WTC11 (cell line): ENCODE results near the gene KDM5A. TPM values are rescaled to one million over a fixed set of nuclear protein-coding genes. Genes with fewer than 3 reads are reported as not detected.

Source experiments
- ATAC-seq: fragments of 200-7000 bp; cut with Tn5 transposase; 2 replicates; pipeline ENCODE4 v1.10.0; 2021; ENCODE audit warnings: mild to moderate bottlenecking, moderate library complexity
- CTCF ChIA-PET: fragments of 300-600 bp; sonication (Branson Sonifier 250); formaldehyde crosslinking; loops from one replicate; lab custom pipeline; 2021; ENCODE audit warnings: antibody characterized with exemption; lab: Charles Lee
- POLR2A ChIA-PET: fragments of 350-600 bp; sonication (Branson Sonifier 250); formaldehyde crosslinking; loops from one replicate; lab custom pipeline; 2021; ENCODE audit warnings: antibody characterized with exemption; lab: Charles Lee
- DNase-seq: peaks from one replicate; pipeline ENCODE4 v3.0.0; 2021; ENCODE audit warnings: low spot score
- H3K27ac Mint-ChIP-seq: 2 replicates; pipeline ENCODE4 v1.8.0; 2021; ENCODE audit warnings: mixed read lengths
- H3K27me3 Mint-ChIP-seq: 2 replicates; pipeline ENCODE4 v1.8.0; 2021; ENCODE audit warnings: low read depth, mild to moderate bottlenecking, moderate library complexity, mixed read lengths
- H3K36me3 Mint-ChIP-seq: 2 replicates; pipeline ENCODE4 v1.8.0; 2021; ENCODE audit warnings: mixed read lengths
- H3K4me1 Mint-ChIP-seq: 2 replicates; pipeline ENCODE4 v1.8.0; 2022; ENCODE audit warnings: mixed read lengths
- H3K4me3 Mint-ChIP-seq: 2 replicates; pipeline ENCODE4 v1.8.0; 2021; ENCODE audit warnings: mild to moderate bottlenecking, moderate library complexity, mixed read lengths
- H3K9me3 Mint-ChIP-seq: 2 replicates; pipeline ENCODE4 v1.8.0; 2021; ENCODE audit warnings: mixed read lengths
- CREB1 ChIP-seq: sonication (generic); formaldehyde crosslinking; IDR thresholded peaks from 2 replicates; pipeline ENCODE4 v1.8.0; 2023; ENCODE audit warnings: mild to moderate bottlenecking, missing genetic modification reagents
- FOXK1 ChIP-seq: sonication (generic); formaldehyde crosslinking; IDR thresholded peaks from 2 replicates; pipeline ENCODE4 v1.8.0; 2022; ENCODE audit warnings: mild to moderate bottlenecking, moderate library complexity, missing genetic modification reagents
- GRHL2 ChIP-seq: fragments of 250-450 bp; sonication (Bioruptor Pico); IDR thresholded peaks from 2 replicates; pipeline ENCODE4 v1.8.0; 2022; ENCODE audit warnings: mild to moderate bottlenecking, moderate library complexity; ENCODE audit not compliant: insufficient replicate concordance, severe bottlenecking
- IRF2 ChIP-seq: sonication (generic); formaldehyde crosslinking; IDR thresholded peaks from 2 replicates; pipeline ENCODE4 v1.8.0; 2022; ENCODE audit warnings: low read depth, missing genetic modification reagents, borderline replicate concordance
- MYBL2 ChIP-seq: sonication (generic); formaldehyde crosslinking; IDR thresholded peaks from 2 replicates; pipeline ENCODE4 v1.8.1; 2023; ENCODE audit warnings: mild to moderate bottlenecking, moderate library complexity, missing genetic modification reagents
- TEAD4 ChIP-seq: sonication (generic); formaldehyde crosslinking; IDR thresholded peaks from 2 replicates; pipeline ENCODE4 v1.8.0; 2022; ENCODE audit warnings: mild to moderate bottlenecking, missing genetic modification reagents
- ZBTB21 ChIP-seq: sonication (generic); formaldehyde crosslinking; IDR thresholded peaks from 2 replicates; pipeline ENCODE4 v1.8.1; 2023; ENCODE audit warnings: mild to moderate bottlenecking, missing genetic modification reagents, borderline replicate concordance
- ZNF232 ChIP-seq: sonication (generic); formaldehyde crosslinking; IDR thresholded peaks from 2 replicates; pipeline ENCODE4 v1.8.0; 2022; ENCODE audit warnings: mild to moderate bottlenecking, missing genetic modification reagents
- ZNF671 ChIP-seq: fragments of 250-450 bp; sonication (Bioruptor Pico); IDR thresholded peaks from 2 replicates; pipeline ENCODE4 v1.8.0; 2021; ENCODE audit warnings: mild to moderate bottlenecking
- total RNA-seq: library from RNA; stranded (reverse); gene quantifications from 3 replicates; pipeline ENCODE4 v1.2.3, GENCODE V29; 2021
- TF ChIP-seq, protein P1 (sequence below): sonication (generic); formaldehyde crosslinking; IDR thresholded peaks from 2 replicates; pipeline ENCODE4 v1.8.1; 2023; ENCODE audit warnings: mild to moderate bottlenecking, missing genetic modification reagents
- TF ChIP-seq, protein P2 (sequence below): sonication (generic); formaldehyde crosslinking; IDR thresholded peaks from 2 replicates; pipeline ENCODE4 v1.8.1; 2023; ENCODE audit warnings: mild to moderate bottlenecking, missing genetic modification reagents, moderate library complexity
- TF ChIP-seq, protein P3 (sequence below): fragments of 250-450 bp; sonication (Bioruptor Pico); IDR thresholded peaks from 2 replicates; pipeline ENCODE4 v1.9.0; 2021; ENCODE audit warnings: moderate library complexity, mild to moderate bottlenecking, inconsistent platforms, borderline replicate concordance
- TF ChIP-seq, protein P4 (sequence below): fragments of 250-450 bp; sonication (Bioruptor Pico); IDR thresholded peaks from 2 replicates; pipeline ENCODE4 v1.9.0; 2021; ENCODE audit warnings: mild to moderate bottlenecking, borderline replicate concordance
- TF ChIP-seq, protein P5 (sequence below): sonication (generic); formaldehyde crosslinking; IDR thresholded peaks from 2 replicates; pipeline ENCODE4 v1.8.0; 2023; ENCODE audit warnings: missing genetic modification reagents, mild to moderate bottlenecking, borderline replicate concordance
- TF ChIP-seq, protein P6 (sequence below): sonication (generic); formaldehyde crosslinking; IDR thresholded peaks from 2 replicates; pipeline ENCODE4 v1.8.1; 2022; ENCODE audit warnings: low read depth, mild to moderate bottlenecking, moderate library complexity, missing genetic modification reagents, borderline replicate concordance
- TF ChIP-seq, protein P7 (sequence below): sonication (generic); formaldehyde crosslinking; IDR thresholded peaks from 2 replicates; pipeline ENCODE4 v1.8.0; 2023; ENCODE audit warnings: missing genetic modification reagents

The KDM5A gene
- total RNA-seq, 1 experiment from 2014 or later, result 57.6 TPM

DNA sequence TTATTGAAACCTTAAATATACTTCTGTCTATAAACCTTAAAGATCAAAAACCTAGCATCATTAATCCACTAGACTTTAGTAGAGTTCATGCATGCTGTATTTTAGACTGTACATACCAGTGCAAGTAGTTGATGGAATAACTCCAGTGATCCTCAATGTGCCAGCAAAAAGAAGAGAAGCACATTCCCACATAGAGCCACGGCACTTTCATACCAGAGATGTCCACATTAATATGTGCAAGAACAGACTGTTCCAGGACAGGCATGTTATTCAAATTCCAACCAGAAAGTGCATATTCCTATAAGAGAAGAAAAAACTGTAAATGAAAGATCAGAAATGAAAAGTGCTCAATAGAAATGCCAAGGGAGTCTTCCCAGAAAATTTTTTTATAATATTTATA is 55.0 kb downstream of the KDM5A start:
- Mint-ChIP-seq H3K27ac (no peak overlapping the region), H3K9me3 (no peaks in the 10 kb centered on the region), H3K4me3 (no peak overlapping the region), H3K27me3 (no peaks in the 10 kb centered on the region), H3K36me3 (peaks cover 25% of the 10 kb centered on the region), H3K4me1 (no peaks in the 10 kb centered on the region)
- ChIA-PET CTCF (no interaction called here), POLR2A (no interaction called here)
- TF ChIP-seq, protein P1, sequence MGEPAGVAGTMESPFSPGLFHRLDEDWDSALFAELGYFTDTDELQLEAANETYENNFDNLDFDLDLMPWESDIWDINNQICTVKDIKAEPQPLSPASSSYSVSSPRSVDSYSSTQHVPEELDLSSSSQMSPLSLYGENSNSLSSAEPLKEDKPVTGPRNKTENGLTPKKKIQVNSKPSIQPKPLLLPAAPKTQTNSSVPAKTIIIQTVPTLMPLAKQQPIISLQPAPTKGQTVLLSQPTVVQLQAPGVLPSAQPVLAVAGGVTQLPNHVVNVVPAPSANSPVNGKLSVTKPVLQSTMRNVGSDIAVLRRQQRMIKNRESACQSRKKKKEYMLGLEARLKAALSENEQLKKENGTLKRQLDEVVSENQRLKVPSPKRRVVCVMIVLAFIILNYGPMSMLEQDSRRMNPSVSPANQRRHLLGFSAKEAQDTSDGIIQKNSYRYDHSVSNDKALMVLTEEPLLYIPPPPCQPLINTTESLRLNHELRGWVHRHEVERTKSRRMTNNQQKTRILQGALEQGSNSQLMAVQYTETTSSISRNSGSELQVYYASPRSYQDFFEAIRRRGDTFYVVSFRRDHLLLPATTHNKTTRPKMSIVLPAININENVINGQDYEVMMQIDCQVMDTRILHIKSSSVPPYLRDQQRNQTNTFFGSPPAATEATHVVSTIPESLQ (CRISPR knock-in tag), result no peak
- TF ChIP-seq CREB1 (CRISPR knock-in tag) (no peak), ZNF671 (CRISPR knock-in tag) (no peak), IRF2 (no peak), ZNF232 (CRISPR knock-in tag) (no peak), MYBL2 (CRISPR knock-in tag) (no peak), GRHL2 (no peak), TEAD4 (CRISPR knock-in tag) (no peak), ZBTB21 (CRISPR knock-in tag) (no peak), FOXK1 (CRISPR knock-in tag) (no peak)
- TF ChIP-seq, protein P2, sequence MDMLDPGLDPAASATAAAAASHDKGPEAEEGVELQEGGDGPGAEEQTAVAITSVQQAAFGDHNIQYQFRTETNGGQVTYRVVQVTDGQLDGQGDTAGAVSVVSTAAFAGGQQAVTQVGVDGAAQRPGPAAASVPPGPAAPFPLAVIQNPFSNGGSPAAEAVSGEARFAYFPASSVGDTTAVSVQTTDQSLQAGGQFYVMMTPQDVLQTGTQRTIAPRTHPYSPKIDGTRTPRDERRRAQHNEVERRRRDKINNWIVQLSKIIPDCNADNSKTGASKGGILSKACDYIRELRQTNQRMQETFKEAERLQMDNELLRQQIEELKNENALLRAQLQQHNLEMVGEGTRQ (CRISPR knock-in tag), result no peak
- TF ChIP-seq, protein P3, sequence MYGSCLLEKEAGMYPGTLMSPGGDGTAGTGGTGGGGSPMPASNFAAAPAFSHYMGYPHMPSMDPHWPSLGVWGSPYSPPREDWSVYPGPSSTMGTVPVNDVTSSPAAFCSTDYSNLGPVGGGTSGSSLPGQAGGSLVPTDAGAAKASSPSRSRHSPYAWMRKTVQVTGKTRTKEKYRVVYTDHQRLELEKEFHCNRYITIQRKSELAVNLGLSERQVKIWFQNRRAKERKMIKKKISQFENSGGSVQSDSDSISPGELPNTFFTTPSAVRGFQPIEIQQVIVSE (CRISPR knock-in tag), result no peak
- TF ChIP-seq, protein P4, sequence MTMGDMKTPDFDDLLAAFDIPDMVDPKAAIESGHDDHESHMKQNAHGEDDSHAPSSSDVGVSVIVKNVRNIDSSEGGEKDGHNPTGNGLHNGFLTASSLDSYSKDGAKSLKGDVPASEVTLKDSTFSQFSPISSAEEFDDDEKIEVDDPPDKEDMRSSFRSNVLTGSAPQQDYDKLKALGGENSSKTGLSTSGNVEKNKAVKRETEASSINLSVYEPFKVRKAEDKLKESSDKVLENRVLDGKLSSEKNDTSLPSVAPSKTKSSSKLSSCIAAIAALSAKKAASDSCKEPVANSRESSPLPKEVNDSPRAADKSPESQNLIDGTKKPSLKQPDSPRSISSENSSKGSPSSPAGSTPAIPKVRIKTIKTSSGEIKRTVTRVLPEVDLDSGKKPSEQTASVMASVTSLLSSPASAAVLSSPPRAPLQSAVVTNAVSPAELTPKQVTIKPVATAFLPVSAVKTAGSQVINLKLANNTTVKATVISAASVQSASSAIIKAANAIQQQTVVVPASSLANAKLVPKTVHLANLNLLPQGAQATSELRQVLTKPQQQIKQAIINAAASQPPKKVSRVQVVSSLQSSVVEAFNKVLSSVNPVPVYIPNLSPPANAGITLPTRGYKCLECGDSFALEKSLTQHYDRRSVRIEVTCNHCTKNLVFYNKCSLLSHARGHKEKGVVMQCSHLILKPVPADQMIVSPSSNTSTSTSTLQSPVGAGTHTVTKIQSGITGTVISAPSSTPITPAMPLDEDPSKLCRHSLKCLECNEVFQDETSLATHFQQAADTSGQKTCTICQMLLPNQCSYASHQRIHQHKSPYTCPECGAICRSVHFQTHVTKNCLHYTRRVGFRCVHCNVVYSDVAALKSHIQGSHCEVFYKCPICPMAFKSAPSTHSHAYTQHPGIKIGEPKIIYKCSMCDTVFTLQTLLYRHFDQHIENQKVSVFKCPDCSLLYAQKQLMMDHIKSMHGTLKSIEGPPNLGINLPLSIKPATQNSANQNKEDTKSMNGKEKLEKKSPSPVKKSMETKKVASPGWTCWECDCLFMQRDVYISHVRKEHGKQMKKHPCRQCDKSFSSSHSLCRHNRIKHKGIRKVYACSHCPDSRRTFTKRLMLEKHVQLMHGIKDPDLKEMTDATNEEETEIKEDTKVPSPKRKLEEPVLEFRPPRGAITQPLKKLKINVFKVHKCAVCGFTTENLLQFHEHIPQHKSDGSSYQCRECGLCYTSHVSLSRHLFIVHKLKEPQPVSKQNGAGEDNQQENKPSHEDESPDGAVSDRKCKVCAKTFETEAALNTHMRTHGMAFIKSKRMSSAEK, result no peak
- TF ChIP-seq, protein P5, sequence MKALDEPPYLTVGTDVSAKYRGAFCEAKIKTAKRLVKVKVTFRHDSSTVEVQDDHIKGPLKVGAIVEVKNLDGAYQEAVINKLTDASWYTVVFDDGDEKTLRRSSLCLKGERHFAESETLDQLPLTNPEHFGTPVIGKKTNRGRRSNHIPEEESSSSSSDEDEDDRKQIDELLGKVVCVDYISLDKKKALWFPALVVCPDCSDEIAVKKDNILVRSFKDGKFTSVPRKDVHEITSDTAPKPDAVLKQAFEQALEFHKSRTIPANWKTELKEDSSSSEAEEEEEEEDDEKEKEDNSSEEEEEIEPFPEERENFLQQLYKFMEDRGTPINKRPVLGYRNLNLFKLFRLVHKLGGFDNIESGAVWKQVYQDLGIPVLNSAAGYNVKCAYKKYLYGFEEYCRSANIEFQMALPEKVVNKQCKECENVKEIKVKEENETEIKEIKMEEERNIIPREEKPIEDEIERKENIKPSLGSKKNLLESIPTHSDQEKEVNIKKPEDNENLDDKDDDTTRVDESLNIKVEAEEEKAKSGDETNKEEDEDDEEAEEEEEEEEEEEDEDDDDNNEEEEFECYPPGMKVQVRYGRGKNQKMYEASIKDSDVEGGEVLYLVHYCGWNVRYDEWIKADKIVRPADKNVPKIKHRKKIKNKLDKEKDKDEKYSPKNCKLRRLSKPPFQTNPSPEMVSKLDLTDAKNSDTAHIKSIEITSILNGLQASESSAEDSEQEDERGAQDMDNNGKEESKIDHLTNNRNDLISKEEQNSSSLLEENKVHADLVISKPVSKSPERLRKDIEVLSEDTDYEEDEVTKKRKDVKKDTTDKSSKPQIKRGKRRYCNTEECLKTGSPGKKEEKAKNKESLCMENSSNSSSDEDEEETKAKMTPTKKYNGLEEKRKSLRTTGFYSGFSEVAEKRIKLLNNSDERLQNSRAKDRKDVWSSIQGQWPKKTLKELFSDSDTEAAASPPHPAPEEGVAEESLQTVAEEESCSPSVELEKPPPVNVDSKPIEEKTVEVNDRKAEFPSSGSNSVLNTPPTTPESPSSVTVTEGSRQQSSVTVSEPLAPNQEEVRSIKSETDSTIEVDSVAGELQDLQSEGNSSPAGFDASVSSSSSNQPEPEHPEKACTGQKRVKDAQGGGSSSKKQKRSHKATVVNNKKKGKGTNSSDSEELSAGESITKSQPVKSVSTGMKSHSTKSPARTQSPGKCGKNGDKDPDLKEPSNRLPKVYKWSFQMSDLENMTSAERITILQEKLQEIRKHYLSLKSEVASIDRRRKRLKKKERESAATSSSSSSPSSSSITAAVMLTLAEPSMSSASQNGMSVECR, result no peak
- TF ChIP-seq, protein P6, sequence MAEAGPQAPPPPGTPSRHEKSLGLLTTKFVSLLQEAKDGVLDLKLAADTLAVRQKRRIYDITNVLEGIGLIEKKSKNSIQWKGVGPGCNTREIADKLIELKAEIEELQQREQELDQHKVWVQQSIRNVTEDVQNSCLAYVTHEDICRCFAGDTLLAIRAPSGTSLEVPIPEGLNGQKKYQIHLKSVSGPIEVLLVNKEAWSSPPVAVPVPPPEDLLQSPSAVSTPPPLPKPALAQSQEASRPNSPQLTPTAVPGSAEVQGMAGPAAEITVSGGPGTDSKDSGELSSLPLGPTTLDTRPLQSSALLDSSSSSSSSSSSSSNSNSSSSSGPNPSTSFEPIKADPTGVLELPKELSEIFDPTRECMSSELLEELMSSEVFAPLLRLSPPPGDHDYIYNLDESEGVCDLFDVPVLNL (CRISPR knock-in tag), result no peak
- TF ChIP-seq, protein P7, sequence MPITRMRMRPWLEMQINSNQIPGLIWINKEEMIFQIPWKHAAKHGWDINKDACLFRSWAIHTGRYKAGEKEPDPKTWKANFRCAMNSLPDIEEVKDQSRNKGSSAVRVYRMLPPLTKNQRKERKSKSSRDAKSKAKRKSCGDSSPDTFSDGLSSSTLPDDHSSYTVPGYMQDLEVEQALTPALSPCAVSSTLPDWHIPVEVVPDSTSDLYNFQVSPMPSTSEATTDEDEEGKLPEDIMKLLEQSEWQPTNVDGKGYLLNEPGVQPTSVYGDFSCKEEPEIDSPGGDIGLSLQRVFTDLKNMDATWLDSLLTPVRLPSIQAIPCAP (CRISPR knock-in tag), result no peak
- ATAC-seq, result no peak
- DNase-seq, result no peak
